Breast epithelium (tissue), 4 donors: ENCODE data around the gene ZNF383. TPM values are rescaled to one million over a fixed set of nuclear protein-coding genes. Genes with fewer than 3 reads are reported as not detected.
A peak's percentile ranks its signal among the peaks of the same experiment; 100 is the strongest.
"Not testable (repeated sequence)": the region's sequence is repeated elsewhere in the genome, so short reads cannot be mapped to it uniquely, and the experiment has no call there.

ENCODE experiments used
- DNase-seq, 2 donors: peaks; one replicate each; pipeline ENCODE4 v3.0.0-alpha.2; 2019; ENCODE audit warnings: low spot score in 2 of 2
- H3K27ac ChIP-seq, 2 donors: fragments of 200-600 bp; sonication (generic) in 1 of 2; one replicate each; pipeline ENCODE4 v1.5.1; 2016 to 2019; ENCODE audit warnings: mild to moderate bottlenecking in 1 of 2
- H3K27me3 ChIP-seq, 2 donors: fragments of 200-600 bp; sonication (generic) in 1 of 2; one replicate each; pipeline versions ENCODE4 v1.5.1 to v1.6.0; 2017 to 2019; ENCODE audit warnings: control low read depth in 1 of 2, mild to moderate bottlenecking in 1 of 2
- H3K36me3 ChIP-seq: fragments of 200-600 bp; one replicate; pipeline ENCODE4 v1.5.1; 2019
- H3K4me1 ChIP-seq, 2 donors: fragments of 200-600 bp; sonication (generic); one replicate each; pipeline ENCODE4 v1.5.1; 2016 to 2019; ENCODE audit warnings: control low read depth in 1 of 2
- H3K4me3 ChIP-seq, 3 donors: fragments of 200-600 bp; sonication (generic); 1 replicate in 2 of 3; 2 replicates in 1 of 3; pipeline ENCODE4 v1.5.1; 2016 to 2019; ENCODE audit warnings: mild to moderate bottlenecking in 3 of 3, moderate library complexity in 2 of 3
- H3K9me3 ChIP-seq, 2 donors: fragments of 200-600 bp; sonication (generic) in 1 of 2; one replicate each; pipeline ENCODE4 v1.5.1; 2016 to 2019; ENCODE audit warnings: control low read depth in 1 of 2
- POLR2A ChIP-seq: fragments of 450-650 bp; IDR thresholded peaks from one replicate; pipeline ENCODE4 v1.6.1; 2016; ENCODE audit warnings: antibody characterized with exemption, mild to moderate bottlenecking, moderate library complexity
- POLR2AphosphoS5 ChIP-seq, 3 donors: sonication (generic); formaldehyde crosslinking; IDR thresholded peaks; one replicate each; pipeline ENCODE4 v1.6.1; 2017; ENCODE audit warnings: antibody characterized with exemption in 3 of 3
- intact Hi-C: fragments of 100-400 bp; cut with DNase I; formaldehyde crosslinking; loops from one replicate; pipeline ENCODE4 v1.15.1; 2023; ENCODE audit warnings: low total_unique reads
- total RNA-seq, 3 donors: library from RNA; depleted of rRNA; stranded (reverse); fragments of >200 nt; gene quantifications; one replicate each; pipeline ENCODE4 v1.1.0, GENCODE V29; 2016
- TF ChIP-seq, protein P1 (sequence below), 3 donors: fragments of 450-650 bp; IDR thresholded peaks; one replicate each; pipeline ENCODE4 v1.5.1; 2016 to 2017; ENCODE audit warnings: antibody characterized with exemption in 3 of 3, mild to moderate bottlenecking in 3 of 3, moderate library complexity in 3 of 3

ZNF383 gene
- total RNA-seq, 3 donors from 2014 or later, result 7.2 to 15.8 (median 10.5) TPM

DNA sequence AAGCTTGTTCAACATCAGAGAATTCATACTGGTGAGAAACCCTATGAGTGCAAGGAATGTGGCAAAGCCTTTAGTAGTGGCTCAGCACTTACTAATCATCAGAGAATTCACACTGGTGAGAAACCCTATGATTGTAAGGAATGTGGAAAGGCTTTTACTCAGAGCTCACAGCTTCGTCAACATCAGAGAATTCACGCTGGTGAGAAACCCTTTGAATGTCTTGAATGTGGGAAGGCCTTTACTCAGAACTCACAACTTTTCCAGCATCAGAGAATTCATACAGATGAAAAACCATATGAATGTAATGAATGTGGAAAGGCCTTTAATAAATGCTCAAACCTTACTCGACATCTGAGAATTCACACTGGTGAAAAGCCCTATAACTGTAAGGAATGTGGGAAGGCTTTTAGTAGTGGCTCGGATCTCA, 25.2 kb downstream of the ZNF383 start:
- intact Hi-C loops, result no loop called here

DNA sequence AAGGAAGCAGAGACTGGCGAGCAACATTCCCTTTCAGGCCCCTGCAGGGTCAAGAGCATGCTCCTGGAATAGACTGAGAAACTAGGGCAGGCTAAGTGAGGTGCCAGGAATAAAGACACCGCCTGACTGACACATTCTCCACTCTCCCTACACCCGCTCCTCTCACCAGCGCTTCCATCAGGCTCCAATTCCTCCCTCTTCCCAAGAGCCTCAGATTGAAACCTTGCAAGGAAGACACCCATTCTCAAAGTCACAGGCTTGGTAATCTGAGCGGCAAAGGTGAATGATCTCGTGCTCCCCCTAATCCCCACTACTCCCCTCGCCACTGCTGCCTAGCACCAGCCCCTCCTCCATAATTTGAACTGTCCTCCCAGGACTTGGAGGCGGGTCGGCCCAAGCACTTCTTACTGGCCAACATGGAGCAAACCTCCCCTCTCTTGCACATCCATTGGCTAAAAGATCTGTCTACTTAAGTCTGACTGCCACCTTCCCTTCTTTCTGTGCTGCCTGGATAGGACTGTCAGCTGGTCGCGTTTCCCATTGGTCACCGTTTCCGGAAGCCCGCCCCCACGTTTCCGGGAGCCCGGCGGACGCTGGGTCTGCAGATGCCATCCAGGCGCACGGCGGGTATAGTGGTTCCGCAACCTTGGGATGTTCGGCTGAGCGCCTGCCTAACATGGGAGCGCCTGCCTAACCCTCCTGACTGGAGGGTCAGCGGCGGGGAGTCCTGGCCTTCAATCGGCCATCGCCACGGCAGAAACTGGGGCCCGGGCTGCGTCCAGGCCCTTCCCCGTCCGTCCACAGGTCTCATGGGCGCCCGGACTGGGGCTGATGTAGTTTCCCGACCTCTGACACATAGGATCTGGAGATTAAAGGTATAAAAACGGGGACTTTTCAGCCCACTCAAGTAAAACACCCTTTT, 33.6 kb downstream of the ZNF383 start:
- Histone ChIP-seq H3K36me3 (no peaks in the 10 kb centered on the region), H3K9me3 (peaks cover 66 to 81% of the 10 kb centered on the region in 2 donors)

More for the DNA sequence above, 25.2 kb downstream of the ZNF383 start:
- TF ChIP-seq POLR2A (no peak), POLR2AphosphoS5 (IDR thresholded peaks at IDR 0.05) (no peak)
- TF ChIP-seq, protein P1, sequence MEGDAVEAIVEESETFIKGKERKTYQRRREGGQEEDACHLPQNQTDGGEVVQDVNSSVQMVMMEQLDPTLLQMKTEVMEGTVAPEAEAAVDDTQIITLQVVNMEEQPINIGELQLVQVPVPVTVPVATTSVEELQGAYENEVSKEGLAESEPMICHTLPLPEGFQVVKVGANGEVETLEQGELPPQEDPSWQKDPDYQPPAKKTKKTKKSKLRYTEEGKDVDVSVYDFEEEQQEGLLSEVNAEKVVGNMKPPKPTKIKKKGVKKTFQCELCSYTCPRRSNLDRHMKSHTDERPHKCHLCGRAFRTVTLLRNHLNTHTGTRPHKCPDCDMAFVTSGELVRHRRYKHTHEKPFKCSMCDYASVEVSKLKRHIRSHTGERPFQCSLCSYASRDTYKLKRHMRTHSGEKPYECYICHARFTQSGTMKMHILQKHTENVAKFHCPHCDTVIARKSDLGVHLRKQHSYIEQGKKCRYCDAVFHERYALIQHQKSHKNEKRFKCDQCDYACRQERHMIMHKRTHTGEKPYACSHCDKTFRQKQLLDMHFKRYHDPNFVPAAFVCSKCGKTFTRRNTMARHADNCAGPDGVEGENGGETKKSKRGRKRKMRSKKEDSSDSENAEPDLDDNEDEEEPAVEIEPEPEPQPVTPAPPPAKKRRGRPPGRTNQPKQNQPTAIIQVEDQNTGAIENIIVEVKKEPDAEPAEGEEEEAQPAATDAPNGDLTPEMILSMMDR (IDR thresholded peaks at IDR 0.05), result no peak
- no peak for DNase-seq
- H3K4me3 ChIP-seq, result peak overlapping the region in 1 of 3 donors; percentile 35
- H3K27me3 ChIP-seq, result no peaks in the 10 kb centered on the region
- peaks cover 43% of the 10 kb centered on the region for H3K36me3 ChIP-seq
- no peaks in the 10 kb centered on the region for H3K4me1 ChIP-seq
- peaks cover 89 to 100% of the 10 kb centered on the region in 2 donors for H3K9me3 ChIP-seq
- H3K27ac ChIP-seq, result no peak overlapping the region

DNA sequence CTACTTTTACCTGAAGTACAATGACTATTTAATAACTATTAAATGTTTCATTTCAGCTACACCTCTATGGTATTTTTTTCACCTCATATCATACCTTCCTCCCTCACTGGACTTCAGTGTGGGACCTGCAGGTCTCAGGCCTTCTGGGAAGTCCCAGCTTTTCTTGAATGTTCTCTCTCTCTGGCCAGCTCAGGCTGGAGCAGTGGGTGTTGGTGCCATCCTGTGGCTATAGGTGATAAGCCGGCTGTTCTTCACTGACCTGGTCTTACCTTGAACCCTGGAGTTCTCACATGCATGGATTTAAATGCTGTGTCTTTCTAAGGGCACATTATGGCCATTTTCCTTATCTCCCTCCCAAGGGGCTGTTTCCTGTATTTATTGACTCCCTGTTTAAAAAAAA, 45.0 kb downstream of the ZNF383 start:
- H3K4me1 ChIP-seq, H3K4me3 ChIP-seq, intact Hi-C loops: not testable (repeated sequence)

More for the DNA sequence above, 33.6 kb downstream of the ZNF383 start:
- TF ChIP-seq POLR2A, result no peak
- TF ChIP-seq, protein P1 (IDR thresholded peaks at IDR 0.05), result no peak
- TF ChIP-seq POLR2AphosphoS5 (IDR thresholded peaks at IDR 0.05), result peak in 2 of 3 donors; percentile 13 to 69
- intact Hi-C loops, result no loop called here
- peak; percentile 84 to 89 for DNase-seq
- Histone ChIP-seq H3K4me1 (no peaks in the 10 kb centered on the region), H3K27me3 (no peaks in the 10 kb centered on the region), H3K27ac (no peak overlapping the region), H3K4me3 (peak overlapping the region; percentile 45 to 68 (median 56))

DNA sequence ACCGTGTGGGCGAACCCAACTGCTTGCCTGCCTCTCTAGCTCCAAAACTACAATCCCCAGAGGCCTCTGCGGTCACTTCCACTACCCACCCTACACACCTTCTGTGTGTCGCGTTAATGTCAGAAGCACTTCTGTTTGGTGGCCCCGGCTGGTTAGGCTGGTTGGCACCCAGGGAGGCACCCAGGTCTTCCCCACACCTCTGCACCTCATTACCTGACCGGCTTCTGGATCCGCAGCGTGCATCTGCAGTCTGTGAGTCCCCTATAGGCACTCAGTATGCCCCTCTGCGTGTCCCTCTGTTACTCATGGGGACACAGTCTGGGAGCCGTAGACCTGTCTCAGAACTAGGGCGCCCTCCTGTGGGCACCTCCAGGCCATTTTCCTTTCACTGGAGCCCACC, 49.0 kb downstream of the ZNF383 start:
- DNase-seq, H3K4me3 ChIP-seq, H3K27me3 ChIP-seq, H3K27ac ChIP-seq, H3K4me1 ChIP-seq, H3K9me3 ChIP-seq, intact Hi-C loops, H3K36me3 ChIP-seq: not testable (repeated sequence)

More for the DNA sequence above, 45.0 kb downstream of the ZNF383 start:
- H3K27me3 ChIP-seq, H3K27ac ChIP-seq, H3K36me3 ChIP-seq, DNase-seq: not testable (repeated sequence)
- H3K9me3 ChIP-seq, result peaks cover 7 to 15% of the 10 kb centered on the region in 2 donors

DNA sequence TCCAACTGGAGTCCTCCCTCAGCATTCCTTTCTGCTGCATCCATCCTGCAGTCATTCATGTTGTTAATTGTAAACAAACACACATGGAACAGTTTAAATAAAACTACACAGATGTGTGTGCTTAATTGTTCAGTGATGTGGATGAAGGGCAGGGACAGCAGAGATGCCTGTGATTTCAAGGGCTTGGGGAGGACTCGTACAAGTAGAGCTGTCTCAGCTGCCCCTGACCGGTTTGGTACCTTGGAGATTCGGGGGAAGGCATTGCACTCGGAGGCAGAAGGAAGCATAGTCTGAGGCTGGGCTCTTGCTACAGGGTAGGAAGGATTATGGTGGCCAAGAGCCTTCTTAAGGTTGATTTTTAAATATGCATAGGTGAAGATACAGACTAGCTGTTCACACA, 49.7 kb downstream of the ZNF383 start:
- H3K9me3 ChIP-seq, H3K27me3 ChIP-seq, intact Hi-C loops, DNase-seq, H3K4me3 ChIP-seq, H3K36me3 ChIP-seq, H3K4me1 ChIP-seq, H3K27ac ChIP-seq: not testable (repeated sequence)

DNA sequence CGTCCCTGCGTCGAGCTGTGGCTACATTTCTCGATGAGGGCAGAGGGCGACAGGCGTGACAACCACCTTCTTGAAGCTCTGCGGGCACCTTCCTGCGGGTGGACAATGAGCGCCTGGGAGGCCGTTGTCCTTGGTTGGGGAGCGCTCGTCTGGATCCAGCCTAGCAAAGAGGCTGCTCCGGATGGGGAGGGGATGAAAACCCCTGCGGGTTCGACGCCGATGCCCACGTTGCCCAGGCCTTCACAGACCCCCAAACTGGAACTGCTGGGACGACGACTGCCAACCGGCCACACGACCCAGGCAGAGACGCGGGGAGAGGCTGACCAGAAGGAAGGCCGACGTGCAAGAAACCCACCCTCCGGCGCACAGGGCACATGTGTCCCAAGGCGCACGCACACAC, 62.6 kb downstream of the ZNF383 start:
- H3K4me1 ChIP-seq, H3K27ac ChIP-seq, DNase-seq, H3K4me3 ChIP-seq, H3K9me3 ChIP-seq, H3K36me3 ChIP-seq, intact Hi-C loops, H3K27me3 ChIP-seq: not testable (repeated sequence)

DNA sequence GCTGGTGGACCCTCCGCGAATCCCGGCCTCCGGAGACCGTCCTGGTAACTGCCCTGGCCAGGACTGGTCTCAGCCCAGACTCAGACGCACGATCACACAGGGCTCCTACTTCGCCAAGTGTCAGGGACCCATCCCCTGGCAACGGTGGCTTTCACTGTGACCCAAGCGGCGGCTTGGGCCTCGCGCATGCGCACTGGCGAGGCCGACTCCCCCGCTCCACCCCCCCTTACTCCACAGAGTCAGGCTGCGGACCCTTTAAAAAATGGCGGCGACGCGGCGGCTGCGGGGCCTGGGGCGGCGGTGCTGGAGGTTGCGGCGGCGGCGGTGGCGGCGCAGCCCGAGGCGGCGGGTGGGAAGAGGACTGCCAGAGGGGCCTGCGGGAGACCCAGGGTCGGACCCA, 66.0 kb downstream of the ZNF383 start:
- H3K36me3 ChIP-seq, H3K4me3 ChIP-seq, H3K27ac ChIP-seq, DNase-seq, H3K27me3 ChIP-seq, H3K9me3 ChIP-seq, intact Hi-C loops, H3K4me1 ChIP-seq: not testable (repeated sequence)

DNA sequence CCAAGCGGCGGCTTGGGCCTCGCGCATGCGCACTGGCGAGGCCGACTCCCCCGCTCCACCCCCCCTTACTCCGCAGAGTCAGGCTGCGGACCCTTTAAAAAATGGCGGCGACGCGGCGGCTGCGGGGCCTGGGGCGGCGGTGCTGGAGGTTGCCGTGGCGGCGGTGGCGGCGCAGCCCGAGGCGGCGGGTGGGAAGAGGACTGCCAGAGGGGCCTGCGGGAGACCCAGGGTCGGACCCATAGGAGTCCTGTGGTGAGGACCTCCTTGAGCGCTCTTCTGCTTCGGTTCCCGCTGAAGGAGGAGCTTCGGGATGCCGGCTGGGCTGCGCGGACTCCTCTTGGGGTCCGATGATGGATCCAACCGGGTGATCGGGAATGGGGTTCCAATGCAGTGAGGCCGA, 71.2 kb downstream of the ZNF383 start:
- H3K36me3 ChIP-seq, H3K27me3 ChIP-seq, H3K27ac ChIP-seq, H3K4me1 ChIP-seq, intact Hi-C loops: not testable (repeated sequence)
- Histone ChIP-seq H3K4me3 (peak overlapping the region in 1 of 3 donors; percentile 35), H3K9me3 (peaks cover 9 to 10% of the 10 kb centered on the region in 2 donors)
- peak; percentile 32 to 84 for DNase-seq

DNA sequence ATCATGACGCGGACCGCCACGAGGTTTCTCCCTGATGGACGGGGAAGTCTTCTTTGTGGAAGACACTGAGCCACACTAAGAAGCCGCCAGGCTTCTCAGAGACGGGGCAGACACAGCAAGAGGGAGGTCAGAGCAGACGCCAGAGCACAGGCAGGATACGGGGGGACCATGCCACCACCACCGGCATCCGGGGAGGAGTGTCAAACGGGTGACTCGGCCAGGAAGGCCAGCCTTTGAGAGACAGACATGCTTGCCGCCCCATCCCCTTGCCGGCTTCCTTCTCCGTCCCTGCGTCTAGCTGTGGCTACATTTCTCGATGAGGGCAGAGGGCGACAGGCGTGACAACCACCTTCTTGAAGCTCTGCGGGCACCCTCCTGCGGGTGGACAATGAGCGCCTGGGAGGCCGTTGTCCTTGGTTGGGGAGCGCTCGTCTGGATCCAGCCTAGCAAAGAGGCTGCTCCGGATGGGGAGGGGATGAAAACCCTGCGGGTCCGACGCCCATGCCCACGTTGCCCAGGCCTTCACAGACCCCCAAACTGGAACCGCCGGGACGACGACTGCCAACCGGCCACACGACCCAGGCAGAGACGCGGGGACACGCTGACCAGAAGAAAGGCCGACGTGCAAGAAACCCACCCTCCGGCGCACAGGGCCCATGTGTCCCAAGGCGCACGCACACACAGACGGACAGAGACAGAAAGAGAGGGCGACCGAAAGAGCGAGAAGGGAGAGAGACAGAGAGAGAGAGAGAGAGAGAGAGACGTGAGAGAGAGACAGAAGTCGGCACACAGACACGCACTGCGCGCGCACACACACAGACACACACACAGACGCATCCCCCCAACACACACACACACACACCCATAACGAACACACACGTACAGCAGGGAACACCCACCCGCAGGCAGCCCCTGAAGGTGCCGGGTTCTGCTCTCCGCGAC, 75.3 kb downstream of the ZNF383 start:
- H3K4me3 ChIP-seq, H3K36me3 ChIP-seq, intact Hi-C loops, H3K4me1 ChIP-seq, H3K27ac ChIP-seq, H3K27me3 ChIP-seq: not testable (repeated sequence)
- DNase-seq, result peak; percentile 64 to 92
- peaks cover 9 to 10% of the 10 kb centered on the region in 2 donors for H3K9me3 ChIP-seq

DNA sequence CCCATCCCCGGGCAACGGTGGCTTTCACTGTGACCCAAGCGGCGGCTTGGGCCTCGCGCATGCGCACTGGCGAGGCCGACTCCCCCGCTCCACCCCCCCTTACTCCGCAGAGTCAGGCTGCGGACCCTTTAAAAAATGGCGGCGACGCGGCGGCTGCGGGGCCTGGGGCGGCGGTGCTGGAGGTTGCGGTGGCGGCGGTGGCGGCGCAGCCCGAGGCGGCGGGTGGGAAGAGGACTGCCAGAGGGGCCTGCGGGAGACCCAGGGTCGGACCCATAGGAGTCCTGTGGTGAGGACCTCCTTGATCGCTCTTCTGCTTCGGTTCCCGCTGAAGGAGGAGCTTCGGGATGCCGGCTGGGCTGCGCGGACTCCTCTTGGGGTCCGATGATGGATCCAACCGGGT, 76.2 kb downstream of the ZNF383 start:
- H3K36me3 ChIP-seq, H3K27me3 ChIP-seq, H3K4me1 ChIP-seq, DNase-seq, H3K4me3 ChIP-seq, intact Hi-C loops, H3K27ac ChIP-seq: not testable (repeated sequence)
- peaks cover 9 to 10% of the 10 kb centered on the region in 2 donors for H3K9me3 ChIP-seq
